DOHH2 (cell line): ENCODE results near the gene DENND6B.

ENCODE experiments used
- H3F3A ChIP-seq: fragments of 200-600 bp; sonication (generic), shearing (Covaris generic); 2 replicates; pipeline ENCODE4 v1.6.0; 2016; ENCODE audit warnings: antibody characterized with exemption, mild to moderate bottlenecking; ENCODE audit not compliant: control insufficient read depth, insufficient read depth
- H3K27ac ChIP-seq: fragments of 200-600 bp; sonication (generic); 2 replicates; pipeline ENCODE4 v1.5.1; 2014; ENCODE audit warnings: low read depth, mild to moderate bottlenecking, low read length, moderate library complexity
- H3K27me3 ChIP-seq: fragments of 200-600 bp; sonication (generic); 2 replicates; pipeline ENCODE4 v1.6.1; 2014; ENCODE audit warnings: mild to moderate bottlenecking, low read length, mixed read lengths; ENCODE audit not compliant: control insufficient read depth
- H3K36me3 ChIP-seq: fragments of 200-600 bp; sonication (generic); 2 replicates; pipeline ENCODE4 v1.6.1; 2014; ENCODE audit warnings: mild to moderate bottlenecking, low read length, moderate library complexity, mixed read lengths; ENCODE audit not compliant: control insufficient read depth
- H3K4me1 ChIP-seq: fragments of 200-600 bp; sonication (generic); 2 replicates; pipeline ENCODE4 v1.6.1; 2014; ENCODE audit warnings: mild to moderate bottlenecking, low read length, mixed read lengths; ENCODE audit not compliant: control insufficient read depth
- H3K4me2 ChIP-seq: fragments of 200-600 bp; sonication (generic); 2 replicates; pipeline ENCODE4 v1.6.0; 2014; ENCODE audit warnings: mild to moderate bottlenecking, low read length, moderate library complexity
- H3K4me3 ChIP-seq: fragments of 200-600 bp; sonication (generic); 2 replicates; pipeline ENCODE4 v1.5.1; 2014; ENCODE audit warnings: mild to moderate bottlenecking, low read length, mixed read lengths
- H3K79me2 ChIP-seq: fragments of 200-600 bp; sonication (generic); 2 replicates; pipeline ENCODE4 v1.6.1; 2014; ENCODE audit warnings: mild to moderate bottlenecking, low read length, mixed read lengths; ENCODE audit not compliant: control insufficient read depth
- H3K9me2 ChIP-seq: fragments of 200-600 bp; sonication (generic); replicated peaks from 2 replicates; pipeline ENCODE4 v1.6.1; 2014; ENCODE audit warnings: mild to moderate bottlenecking, low read length, mixed read lengths; ENCODE audit not compliant: control insufficient read depth
- H3K9me3 ChIP-seq: fragments of 200-600 bp; sonication (generic); 2 replicates; pipeline ENCODE4 v1.6.1; 2014; ENCODE audit warnings: antibody characterized with exemption, low read length, mixed read lengths; ENCODE audit not compliant: control insufficient read depth, insufficient read depth
- H4K20me1 ChIP-seq: fragments of 200-600 bp; sonication (generic); 2 replicates; pipeline ENCODE4 v1.6.0; 2014; ENCODE audit warnings: low read depth, mild to moderate bottlenecking, antibody characterized with exemption, low read length, moderate library complexity; ENCODE audit not compliant: control insufficient read depth, insufficient read depth
- CTCF ChIP-seq: fragments of 200-600 bp; sonication (generic); IDR thresholded peaks from one replicate; pipeline ENCODE4 v1.5.1; 2014; ENCODE audit warnings: antibody characterized with exemption, mild to moderate bottlenecking, low read depth, low read length; ENCODE audit not compliant: poor library complexity, severe bottlenecking
- EZH2phosphoT487 ChIP-seq: fragments of 200-600 bp; sonication (generic); IDR thresholded peaks from 2 replicates; pipeline ENCODE4 v1.6.1; 2017; ENCODE audit warnings: borderline replicate concordance, mild to moderate bottlenecking, antibody characterized with exemption, low read length, moderate library complexity, mixed read lengths

DENND6B gene

GRCh38 chr22:50311606-50312351 is 15.0 kb downstream of the DENND6B start:
- Histone ChIP-seq H3K4me1 (peaks cover 78% of the 10 kb centered on the region), H3K27ac (no peak overlapping the region), H3K36me3 (peaks cover 3% of the 10 kb centered on the region; the same call in 1 of the 2 replicates), H3F3A (peaks cover 26% of the 10 kb centered on the region), H3K4me2 (no peak overlapping the region), H3K4me3 (no peak overlapping the region), H4K20me1 (no peaks in the 10 kb centered on the region), H3K9me2 (no peaks in the 10 kb centered on the region), H3K9me3 (no peaks in the 10 kb centered on the region), H3K79me2 (peaks cover 13% of the 10 kb centered on the region), H3K27me3 (no peaks in the 10 kb centered on the region)
- TF ChIP-seq EZH2phosphoT487 = no peak
- no peak for TF ChIP-seq CTCF

- H3F3A ChIP-seq = peaks cover 28% of the 10 kb centered on the region
- H4K20me1 ChIP-seq = no peaks in the 10 kb centered on the region
- no peaks in the 10 kb centered on the region for H3K27me3 ChIP-seq
- peaks cover 76% of the 10 kb centered on the region for H3K4me1 ChIP-seq
- no peaks in the 10 kb centered on the region for H3K9me2 ChIP-seq
- no peak overlapping the region for H3K4me3 ChIP-seq
- TF ChIP-seq EZH2phosphoT487 (no peak), CTCF (no peak)
- H3K27ac ChIP-seq = no peak overlapping the region
- H3K79me2 ChIP-seq = peaks cover 21% of the 10 kb centered on the region
- H3K4me2 ChIP-seq = no peak overlapping the region
- H3K9me3 ChIP-seq = no peaks in the 10 kb centered on the region
- H3K36me3 ChIP-seq = peaks cover 8% of the 10 kb centered on the region
These were observed 15.8 kb downstream of the DENND6B start for GRCh38 chr22:50310949-50311444.

- H3K36me3 ChIP-seq = peaks cover 14% of the 10 kb centered on the region
- H3F3A ChIP-seq = peaks cover 30% of the 10 kb centered on the region
- TF ChIP-seq EZH2phosphoT487 = no peak
- no peak for TF ChIP-seq CTCF
- H3K4me2 ChIP-seq = no peak overlapping the region
- peaks cover 4% of the 10 kb centered on the region; the same call in 1 of the 2 replicates for H4K20me1 ChIP-seq
- no peaks in the 10 kb centered on the region for H3K9me2 ChIP-seq
- H3K4me1 ChIP-seq = peaks cover 76% of the 10 kb centered on the region
- no peaks in the 10 kb centered on the region for H3K27me3 ChIP-seq
- H3K27ac ChIP-seq = no peak overlapping the region
- no peak overlapping the region for H3K4me3 ChIP-seq
- no peaks in the 10 kb centered on the region for H3K9me3 ChIP-seq
- peaks cover 29% of the 10 kb centered on the region for H3K79me2 ChIP-seq
These were observed 16.6 kb downstream of the DENND6B start for GRCh38 chr22:50310031-50310722.
